H1 (cell line): Measurements from ENCODE around the gene DOCK3. TPM values are rescaled to one million over a fixed set of nuclear protein-coding genes. Genes with fewer than 3 reads are reported as not detected.
"Not testable (repeated sequence)": the region's sequence is repeated elsewhere in the genome, so short reads cannot be mapped to it uniquely, and the experiment has no call there.

ENCODE experiments used
- CTCF ChIA-PET: fragments of 300-600 bp; sonication (Branson Sonifier 250); formaldehyde crosslinking; loops from one replicate; lab custom pipeline; 2021; ENCODE audit not compliant: partially characterized antibody; lab: Charles Lee
- POLR2A ChIA-PET: fragments of 300-600 bp; sonication (Branson Sonifier 250); formaldehyde crosslinking; loops from one replicate; lab custom pipeline; 2021; ENCODE audit warnings: inconsistent platforms; ENCODE audit not compliant: partially characterized antibody; lab: Charles Lee
- DNase-seq, 2 experiments: peaks; one replicate each; pipeline versions ENCODE4 v3.0.0 to v3.0.0-alpha.2; 2010 to 2022; ENCODE audit warnings: low spot score in 2 of 2, low read depth in 1 of 2, mixed read lengths in 1 of 2
- FAIRE-seq: peaks from 2 replicates; lab custom pipeline; 2011; peaks lifted over from hg19 to GRCh38; lab: Jason Lieb, UNC
- H2AFZ ChIP-seq: 2 replicates; pipeline ENCODE4 v1.8.1; 2012; ENCODE audit warnings: low read length, inconsistent platforms
- H2AK5ac ChIP-seq: 2 replicates; pipeline ENCODE4 v1.6.1; 2013; ENCODE audit warnings: low read depth, low read length
- H2BK120ac ChIP-seq: replicated peaks from 2 replicates; pipeline ENCODE3; 2013; ENCODE audit warnings: low read depth, low read length, inconsistent platforms
- H2BK12ac ChIP-seq: 2 replicates; pipeline ENCODE4 v1.6.1; 2013; ENCODE audit warnings: low read depth, low read length
- H2BK15ac ChIP-seq: 2 replicates; pipeline ENCODE4 v1.6.1; 2013; ENCODE audit warnings: low read length
- H2BK20ac ChIP-seq: 2 replicates; pipeline ENCODE4 v1.6.1; 2013; ENCODE audit warnings: low read length
- H2BK5ac ChIP-seq: 2 replicates; pipeline ENCODE4 v1.6.1; 2013; ENCODE audit warnings: low read depth, low read length
- H3K14ac ChIP-seq: 2 replicates; pipeline ENCODE4 v1.6.1; 2013; ENCODE audit warnings: inconsistent platforms; ENCODE audit not compliant: insufficient read length
- H3K18ac ChIP-seq: 2 replicates; pipeline ENCODE4 v1.6.1; 2013; ENCODE audit warnings: low read length; ENCODE audit errors: extremely low read depth
- H3K23ac ChIP-seq: 2 replicates; pipeline ENCODE4 v1.6.1; 2013; ENCODE audit warnings: inconsistent platforms; ENCODE audit not compliant: insufficient read length
- H3K23me2 ChIP-seq: 2 replicates; pipeline ENCODE4 v1.6.1; 2013; ENCODE audit warnings: low read depth, low read length
- H3K27ac ChIP-seq: 2 replicates; pipeline ENCODE4 v1.6.1; 2011; ENCODE audit warnings: low read depth, low read length, inconsistent platforms
- H3K27me3 ChIP-seq, 4 experiments: replicated peaks in 1 of 4; 1 replicate in 1 of 4; 2 replicates in 3 of 4; pipeline versions ENCODE4 v1.6.1 to v1.8.1; 2011 to 2013; ENCODE audit warnings: low read length in 3 of 4, mild to moderate bottlenecking in 3 of 4, inconsistent platforms in 2 of 4, mixed read lengths in 2 of 4, moderate library complexity in 1 of 4; ENCODE audit not compliant: control insufficient read depth in 3 of 4, insufficient read depth in 3 of 4; ENCODE audit errors: extremely low read depth in 1 of 4
- H3K36me3 ChIP-seq, 4 experiments: 2 replicates each; pipeline versions ENCODE4 v1.6.1 to v1.8.1; 2011 to 2013; ENCODE audit warnings: mild to moderate bottlenecking in 4 of 4, low read length in 3 of 4, moderate library complexity in 2 of 4, control low read depth in 1 of 4, inconsistent platforms in 1 of 4; ENCODE audit not compliant: insufficient read depth in 4 of 4, control insufficient read depth in 2 of 4
- H3K4ac ChIP-seq: replicated peaks from 2 replicates; pipeline ENCODE3; 2013; ENCODE audit warnings: low read length, low read depth, mixed read lengths, inconsistent platforms; ENCODE audit not compliant: insufficient read length
- H3K4me1 ChIP-seq, 4 experiments: replicated peaks in 1 of 4; 1 replicate in 1 of 4; 2 replicates in 3 of 4; pipeline versions ENCODE4 v1.6.1 to v1.8.1; 2011 to 2013; ENCODE audit warnings: low read length in 3 of 4, inconsistent platforms in 2 of 4, mixed read lengths in 1 of 4; ENCODE audit not compliant: insufficient read depth in 4 of 4, control insufficient read depth in 3 of 4
- H3K4me2 ChIP-seq, 2 experiments: 2 replicates each; pipeline versions ENCODE4 v1.6.1 to v1.8.1; 2011 to 2013; ENCODE audit warnings: low read depth in 2 of 2, low read length in 2 of 2, control low read depth in 1 of 2, inconsistent platforms in 1 of 2, mild to moderate bottlenecking in 1 of 2; ENCODE audit not compliant: insufficient read depth in 1 of 2
- H3K4me3 ChIP-seq, 4 experiments: fragments of 200-600, 300-600 bp in 1 of 4; sonication (generic), shearing (Covaris generic), sonication (Bioruptor Twin) in 1 of 4; 2 replicates each; pipeline versions ENCODE4 v1.5.1 to v1.8.1; 2011 to 2016; ENCODE audit warnings: low read length in 4 of 4, low read depth in 3 of 4, control low read depth in 2 of 4, inconsistent platforms in 2 of 4, mild to moderate bottlenecking in 2 of 4, mixed read lengths in 1 of 4, moderate library complexity in 1 of 4; ENCODE audit not compliant: insufficient read depth in 2 of 4; ENCODE audit errors: extremely low read depth in 1 of 4
- H3K56ac ChIP-seq: replicated peaks from 2 replicates; pipeline ENCODE3; 2013; ENCODE audit warnings: low read depth, mild to moderate bottlenecking, mixed read lengths, low read length, inconsistent platforms; ENCODE audit not compliant: insufficient read length
- H3K79me1 ChIP-seq: 2 replicates; pipeline ENCODE4 v1.6.1; 2013; ENCODE audit warnings: low read depth, low read length, control low read depth
- H3K79me2 ChIP-seq, 2 experiments: 2 replicates each; pipeline versions ENCODE4 v1.6.1 to v1.8.1; 2012 to 2013; ENCODE audit warnings: low read length in 2 of 2, mild to moderate bottlenecking in 2 of 2, inconsistent platforms in 1 of 2; ENCODE audit not compliant: insufficient read depth in 2 of 2, control insufficient read depth in 1 of 2
- H3K9ac ChIP-seq, 4 experiments: replicated peaks in 1 of 4; 1 replicate in 1 of 4; 2 replicates in 3 of 4; pipeline versions ENCODE4 v1.6.1 to v1.8.1; 2011 to 2013; ENCODE audit warnings: low read depth in 3 of 4, low read length in 3 of 4, control low read depth in 2 of 4, mild to moderate bottlenecking in 2 of 4, moderate library complexity in 2 of 4, inconsistent platforms in 1 of 4; ENCODE audit errors: extremely low read depth in 1 of 4
- H3K9me3 ChIP-seq, 2 experiments: 2 replicates each; pipeline versions ENCODE4 v1.6.1 to v1.8.1; 2012 to 2013; ENCODE audit warnings: mild to moderate bottlenecking in 2 of 2, moderate library complexity in 2 of 2, control low read depth in 1 of 2, inconsistent platforms in 1 of 2, low read depth in 1 of 2, low read length in 1 of 2, mixed read lengths in 1 of 2; ENCODE audit not compliant: insufficient read depth in 2 of 2
- H4K20me1 ChIP-seq, 2 experiments: replicated peaks in 1 of 2; 2 replicates each; pipeline versions ENCODE3 to v1.8.1; 2011 to 2013; ENCODE audit warnings: inconsistent platforms in 2 of 2, low read length in 2 of 2, mild to moderate bottlenecking in 1 of 2; ENCODE audit not compliant: insufficient read depth in 2 of 2, control insufficient read depth in 1 of 2
- H4K5ac ChIP-seq: 2 replicates; pipeline ENCODE4 v1.6.1; 2013; ENCODE audit warnings: low read length, low read depth, mixed read lengths, inconsistent platforms; ENCODE audit not compliant: insufficient read length
- H4K8ac ChIP-seq: 2 replicates; pipeline ENCODE4 v1.8.0; 2013; ENCODE audit warnings: mild to moderate bottlenecking, moderate library complexity, low read length, inconsistent platforms; ENCODE audit not compliant: insufficient read depth; ENCODE audit errors: extremely low read depth
- H4K91ac ChIP-seq: replicated peaks from 2 replicates; pipeline ENCODE3; 2013; ENCODE audit warnings: low read length, mixed read lengths, inconsistent platforms; ENCODE audit not compliant: insufficient read length
- CHD1 ChIP-seq: IDR thresholded peaks from 2 replicates; pipeline ENCODE4 v1.6.1; 2012; ENCODE audit warnings: low read depth, low read length, improper control_type of control experiment
- EP300 ChIP-seq, 2 experiments: IDR thresholded peaks; 1 replicate in 1 of 2; 2 replicates in 1 of 2; pipeline ENCODE4 v1.6.1; 2011 to 2012; ENCODE audit warnings: low read depth in 2 of 2, low read length in 2 of 2, mild to moderate bottlenecking in 2 of 2, borderline replicate concordance in 1 of 2, inconsistent platforms in 1 of 2, moderate library complexity in 1 of 2
- WGBS, 2 experiments: shearing (Covaris generic) in 1 of 2; methylation state at CpG; one replicate each; pipeline versions ENCODE4 v1.1.6 to v1.1.7; 2013 to 2015; ENCODE audit warnings: low lambda C conversion rate in 2 of 2, mixed read lengths in 2 of 2, inconsistent platforms in 1 of 2, low coverage in 1 of 2, missing lambda C conversion rate in 1 of 2; ENCODE audit not compliant: insufficient replicate concordance in 2 of 2, insufficient coverage in 1 of 2, insufficient read length in 1 of 2; ENCODE audit errors: extremely low coverage in 1 of 2, missing lambda C conversion rate in 1 of 2; 5-methylcytosine and 5-hydroxymethylcytosine counted together
- polyA plus RNA-seq, 7 experiments: library from polyadenylated mRNA; depleted of rRNA in 3 of 7; stranded (reverse) in 5 of 7; unstranded in 2 of 7; fragments of >200 nt in 5 of 7; fragments of 200-250 nt in 2 of 7; gene quantifications; 1 replicate in 5 of 7; 2 replicates in 1 of 7; 4 replicates in 1 of 7; pipeline versions ENCODE4 v1.2.1 to v1.2.3, GENCODE V29; 2011 to 2013; ENCODE audit warnings: missing spikeins in 2 of 7, mixed read lengths in 2 of 7
- total RNA-seq: library from RNA; stranded (reverse); fragmentation: NEBNext Ultra II Directional; extraction: Animal tissue kit (Norgen Biotek cat#: 25700); gene quantifications from 2 replicates; pipeline ENCODE4 v1.2.1, GENCODE V29; 2021
- TF ChIP-seq, protein P1 (sequence below), 3 experiments: IDR thresholded peaks; 1 replicate in 2 of 3; 2 replicates in 1 of 3; pipeline versions ENCODE4 v1.5.1 to v1.6.1; 2011; ENCODE audit warnings: low read length in 3 of 3, mild to moderate bottlenecking in 3 of 3, inconsistent platforms in 2 of 3, low read depth in 1 of 3, moderate library complexity in 1 of 3; ENCODE audit not compliant: insufficient read depth in 1 of 3; ENCODE audit errors: control extremely low read depth in 1 of 3

DOCK3 gene
- total and polyA plus RNA-seq, 2 of the 8 experiments (the other 6 are each of a cell fraction or from before 2014, with no cell fraction given) = 2.7 to 5.0 TPM

- TF ChIP-seq EP300 (IDR thresholded peaks at IDR 0.05; ENCODE audit: borderline replicate concordance in 1 of 2, low read depth in 2 of 2, low read length in 2 of 2) (no peak), CHD1 (no peak)
- TF ChIP-seq, protein P1, sequence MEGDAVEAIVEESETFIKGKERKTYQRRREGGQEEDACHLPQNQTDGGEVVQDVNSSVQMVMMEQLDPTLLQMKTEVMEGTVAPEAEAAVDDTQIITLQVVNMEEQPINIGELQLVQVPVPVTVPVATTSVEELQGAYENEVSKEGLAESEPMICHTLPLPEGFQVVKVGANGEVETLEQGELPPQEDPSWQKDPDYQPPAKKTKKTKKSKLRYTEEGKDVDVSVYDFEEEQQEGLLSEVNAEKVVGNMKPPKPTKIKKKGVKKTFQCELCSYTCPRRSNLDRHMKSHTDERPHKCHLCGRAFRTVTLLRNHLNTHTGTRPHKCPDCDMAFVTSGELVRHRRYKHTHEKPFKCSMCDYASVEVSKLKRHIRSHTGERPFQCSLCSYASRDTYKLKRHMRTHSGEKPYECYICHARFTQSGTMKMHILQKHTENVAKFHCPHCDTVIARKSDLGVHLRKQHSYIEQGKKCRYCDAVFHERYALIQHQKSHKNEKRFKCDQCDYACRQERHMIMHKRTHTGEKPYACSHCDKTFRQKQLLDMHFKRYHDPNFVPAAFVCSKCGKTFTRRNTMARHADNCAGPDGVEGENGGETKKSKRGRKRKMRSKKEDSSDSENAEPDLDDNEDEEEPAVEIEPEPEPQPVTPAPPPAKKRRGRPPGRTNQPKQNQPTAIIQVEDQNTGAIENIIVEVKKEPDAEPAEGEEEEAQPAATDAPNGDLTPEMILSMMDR (IDR thresholded peaks at IDR 0.05; ENCODE audit: control extremely low read depth in 1 of 3, insufficient read depth in 1 of 3, low read depth in 1 of 3, low read length in 3 of 3) = no peak
Observed at GRCh38 chr3:51307458-51307857, 632.7 kb downstream of the DOCK3 start (continued).

DNA sequence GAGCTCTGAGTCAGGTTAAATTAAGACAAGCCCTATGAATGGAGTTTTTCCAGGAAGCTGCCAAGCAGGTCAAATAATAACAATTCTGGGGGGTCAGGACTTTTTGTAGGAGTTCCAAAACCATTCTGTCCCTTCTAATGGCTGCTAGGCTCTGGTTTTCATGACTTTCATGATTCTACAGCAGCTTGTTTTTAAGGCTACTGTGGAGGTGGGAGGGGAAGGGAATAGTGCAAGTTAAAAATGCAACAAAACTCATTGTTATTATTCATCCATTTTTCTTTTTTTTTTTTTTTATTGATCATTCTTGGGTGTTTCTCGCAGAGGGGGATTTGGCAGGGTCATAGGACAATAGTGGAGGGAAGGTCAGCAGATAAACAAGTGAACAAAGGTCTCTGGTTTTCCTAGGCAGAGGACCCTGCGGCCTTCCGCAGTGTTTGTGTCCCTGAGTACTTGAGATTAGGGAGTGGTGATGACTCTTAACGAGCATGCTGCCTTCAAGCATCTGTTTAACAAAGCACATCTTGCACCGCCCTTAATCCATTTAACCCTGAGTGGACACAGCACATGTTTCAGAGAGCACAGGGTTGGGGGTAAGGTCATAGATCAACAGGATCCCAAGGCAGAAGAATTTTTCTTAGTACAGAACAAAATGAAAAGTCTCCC is 633.3 kb downstream of the DOCK3 start:
- H2BK20ac ChIP-seq, H3K36me3 ChIP-seq, H2AFZ ChIP-seq, H3K79me1 ChIP-seq, H3K18ac ChIP-seq, H3K56ac ChIP-seq, H4K91ac ChIP-seq, H2BK15ac ChIP-seq, H2AK5ac ChIP-seq, H3K4me2 ChIP-seq, DNase-seq, H3K27ac ChIP-seq, H3K14ac ChIP-seq, H2BK5ac ChIP-seq, H3K23ac ChIP-seq, H3K4me3 ChIP-seq, FAIRE-seq, H2BK12ac ChIP-seq, H4K20me1 ChIP-seq, H3K79me2 ChIP-seq, H2BK120ac ChIP-seq, H4K5ac ChIP-seq, H3K4ac ChIP-seq, H3K4me1 ChIP-seq, H4K8ac ChIP-seq, H3K9me3 ChIP-seq, H3K9ac ChIP-seq, H3K23me2 ChIP-seq, POLR2A ChIA-PET, H3K27me3 ChIP-seq: not testable (repeated sequence)
- CTCF ChIA-PET = interaction anchor here (0.6 to 1.6 kb wide), 3 partner anchors 64 to 336 kb away, joined by 3 to 4 read pairs (median 3); no protein-coding TSS in a partner anchor
- no CpG with 5 or more reads among the region's 5 CpGs for WGBS, 2 experiments
